HCEC 1CT (cell line): ENCODE results near the gene NFASC.

Source experiments
- DNase-seq: peaks from one replicate; pipeline ENCODE4 v3.0.0-alpha.2; 2017

NFASC gene

DNA sequence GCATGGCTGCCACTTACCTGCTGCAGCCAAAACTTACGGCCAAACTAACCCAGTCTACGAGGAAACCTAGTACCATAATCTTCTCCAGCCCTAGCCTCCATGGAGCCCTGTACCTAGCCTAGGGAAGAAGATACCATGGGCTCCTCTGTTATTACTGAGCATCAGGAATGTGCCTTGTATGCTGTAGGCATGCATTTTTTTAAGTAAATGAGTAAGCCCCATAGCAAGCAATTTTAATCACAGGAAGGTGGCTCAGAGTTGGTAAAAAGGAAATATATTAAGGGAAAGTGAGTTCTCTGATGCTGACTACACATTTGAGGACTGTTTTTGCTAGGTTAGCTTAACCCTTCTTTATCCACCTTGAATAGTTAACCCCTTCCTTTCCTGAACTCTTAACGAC, 21.2 kb downstream of the NFASC start:
- DNase-seq: peak; percentile 34

GRCh38 chr1:204894031-204894430, 23.4 kb downstream of the NFASC start:
- DNase-seq: no peak

DNA sequence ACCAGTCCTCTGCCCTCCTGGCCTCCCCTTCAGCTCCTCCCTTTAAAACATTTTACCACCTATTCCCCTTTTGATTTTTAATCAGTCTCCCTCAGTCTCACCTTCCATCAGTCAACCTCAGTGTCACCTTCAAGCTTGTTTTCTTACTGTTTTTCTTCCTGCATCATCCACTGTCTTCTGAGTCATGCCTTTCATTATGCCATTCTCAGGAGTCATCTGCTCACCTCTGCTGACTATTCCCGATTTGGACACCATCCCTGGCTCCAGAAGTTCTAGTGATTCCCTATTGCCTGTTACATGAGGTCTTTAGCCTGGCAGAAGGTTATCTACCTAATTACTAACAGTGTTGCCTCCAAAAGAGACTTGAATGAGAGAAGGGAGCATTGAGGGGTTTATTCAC, 23.9 kb downstream of the NFASC start:
- DNase-seq: no peak

DNA sequence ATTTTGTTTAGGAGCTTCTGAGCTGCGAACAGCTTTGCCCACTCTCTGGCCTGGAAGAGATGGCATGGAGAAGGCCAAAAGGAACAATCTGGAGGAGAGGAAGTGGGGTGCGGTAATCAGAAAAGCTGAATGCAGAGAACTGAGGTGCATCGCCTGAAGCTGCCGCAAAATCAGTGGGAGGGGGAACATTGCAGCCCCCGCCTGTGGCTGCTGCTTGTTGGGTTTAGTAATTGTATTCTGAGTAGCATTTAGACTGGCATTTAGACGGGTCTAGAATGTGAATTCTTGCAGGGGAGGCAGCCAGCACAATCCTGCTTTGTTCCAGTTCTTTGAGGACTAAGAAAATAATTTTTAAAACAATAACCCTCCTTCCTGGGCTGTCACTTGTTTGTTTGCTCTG, 25.4 kb downstream of the NFASC start:
- DNase-seq: no peak

- no peak for DNase-seq
These were observed 26.3 kb downstream of the NFASC start for GRCh38 chr1:204896787-204897469.

DNA sequence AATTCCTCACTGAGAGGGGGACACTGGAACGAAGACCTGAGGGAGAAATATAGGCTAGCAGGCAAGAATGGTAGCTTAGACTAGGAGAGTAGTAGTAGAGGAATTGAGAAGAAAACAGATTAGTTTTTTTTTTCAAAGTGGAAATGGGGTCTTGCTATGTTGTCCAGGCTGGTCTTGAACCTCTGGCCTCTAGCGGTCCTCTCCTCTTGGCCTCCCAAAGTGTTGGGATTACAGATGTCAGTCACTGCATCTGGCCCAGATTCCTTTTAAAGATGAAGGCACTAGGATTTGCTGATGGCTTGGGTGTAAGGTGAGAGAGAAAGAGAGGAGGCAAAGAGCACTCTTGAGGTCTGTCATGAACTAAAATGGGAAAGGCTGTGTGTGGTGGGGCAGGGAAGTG, 30.1 kb downstream of the NFASC start:
- no peak for DNase-seq

DNA sequence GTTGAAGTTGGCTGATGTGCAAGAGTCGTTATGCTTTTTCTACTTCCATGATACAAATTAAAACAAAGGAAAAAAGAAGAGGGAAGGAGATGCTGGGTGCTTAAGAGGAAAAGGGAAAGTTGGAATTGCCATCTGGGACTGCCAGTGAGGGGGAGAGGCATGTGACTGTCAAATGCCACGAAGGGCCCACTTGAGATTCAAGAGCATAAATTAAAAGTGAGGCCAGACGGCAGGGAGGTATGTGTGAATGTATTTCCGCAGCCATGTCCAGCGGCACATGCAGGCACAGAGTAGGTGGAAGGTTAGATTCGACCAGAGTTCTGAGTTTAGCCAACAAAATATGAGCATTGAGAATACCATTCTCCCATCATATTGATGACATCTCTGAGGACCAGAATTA, 32.0 kb downstream of the NFASC start:
- no peak for DNase-seq

DNA sequence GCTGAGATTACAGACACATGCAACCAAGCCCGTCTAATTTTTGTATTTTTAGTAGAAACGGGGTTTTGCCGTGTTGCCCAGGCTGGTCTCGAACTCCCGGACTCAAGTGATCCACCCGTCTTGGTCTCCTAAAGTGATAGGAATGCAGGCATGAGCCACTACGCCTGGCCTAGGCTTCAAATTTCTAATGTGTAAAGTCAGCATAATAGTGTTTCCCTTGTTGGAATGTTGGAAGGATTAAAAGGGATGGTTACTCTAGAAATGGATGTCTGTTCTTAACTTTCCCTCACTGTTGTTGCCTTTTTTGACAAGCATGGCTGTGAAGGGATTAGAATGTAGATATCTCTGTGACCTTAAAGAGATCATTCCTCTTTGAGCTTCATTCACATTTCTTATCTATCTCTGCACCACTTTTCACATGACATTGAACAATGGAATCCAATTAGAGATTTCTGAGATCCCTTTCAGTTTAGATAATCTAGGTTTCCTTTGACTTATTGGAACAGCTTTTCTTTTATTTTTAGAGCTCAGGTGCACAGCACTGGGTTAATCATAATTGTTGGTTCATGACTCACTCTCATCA, 33.7 kb downstream of the NFASC start:
- no peak for DNase-seq

- DNase-seq: no peak
These were observed 38.4 kb downstream of the NFASC start for GRCh38 chr1:204909109-204909508.

DNA sequence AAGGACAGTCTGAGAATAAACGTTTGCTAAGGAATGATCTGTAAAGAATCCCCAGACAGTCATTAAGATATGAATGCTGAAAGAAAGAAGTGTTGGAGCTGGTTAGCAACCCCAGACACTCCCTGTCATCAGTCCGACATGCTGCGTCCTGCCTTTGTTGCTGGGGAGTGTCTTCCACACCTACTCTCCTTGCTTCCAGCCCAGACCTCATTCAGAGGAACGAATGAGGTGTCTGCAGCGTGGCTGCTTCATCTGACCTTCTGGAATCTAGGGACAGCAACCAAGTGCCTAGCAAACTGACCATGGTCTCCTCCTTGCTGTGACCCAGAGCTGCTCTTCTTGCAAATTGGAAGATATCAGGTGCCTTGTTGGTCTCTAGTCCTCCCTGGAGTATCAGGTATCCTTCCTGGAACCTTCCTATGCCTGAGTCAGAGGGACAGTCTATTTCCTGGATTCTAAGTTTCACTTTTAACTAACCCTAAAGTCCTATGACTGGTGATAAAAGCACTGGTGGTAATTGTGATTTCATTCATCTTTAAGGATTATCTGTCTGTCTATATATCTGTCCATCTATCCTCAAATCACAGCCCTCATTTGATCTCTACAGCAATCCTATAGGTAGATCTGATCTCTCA, 45.3 kb downstream of the NFASC start:
- no peak for DNase-seq

- DNase-seq: no peak
These were observed 47.1 kb downstream of the NFASC start for GRCh38 chr1:204917802-204918201.

GRCh38 chr1:204920511-204920910, 49.8 kb downstream of the NFASC start:
- DNase-seq: no peak

DNA sequence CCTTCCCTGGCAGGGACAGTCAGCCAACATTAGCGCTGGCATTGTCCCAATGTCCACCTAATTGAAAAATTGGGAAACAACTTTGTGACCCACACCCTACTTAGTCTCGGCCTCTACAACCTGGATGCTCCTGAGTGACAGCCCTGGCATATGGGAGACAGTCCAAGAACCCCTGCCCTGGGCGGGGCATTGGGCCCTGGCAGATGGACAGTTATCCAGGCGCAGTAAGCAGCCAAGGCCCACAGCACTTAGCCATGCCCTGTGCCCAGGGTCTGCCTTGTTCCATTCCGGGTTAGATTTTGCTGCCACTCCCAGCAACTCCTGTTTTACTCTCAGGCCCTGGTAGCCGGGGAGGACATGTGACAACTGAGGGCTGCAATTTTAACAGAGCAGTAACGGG, 50.3 kb downstream of the NFASC start:
- DNase-seq: no peak

- no peak for DNase-seq
These were observed 51.3 kb downstream of the NFASC start for GRCh38 chr1:204921855-204922516.

DNA sequence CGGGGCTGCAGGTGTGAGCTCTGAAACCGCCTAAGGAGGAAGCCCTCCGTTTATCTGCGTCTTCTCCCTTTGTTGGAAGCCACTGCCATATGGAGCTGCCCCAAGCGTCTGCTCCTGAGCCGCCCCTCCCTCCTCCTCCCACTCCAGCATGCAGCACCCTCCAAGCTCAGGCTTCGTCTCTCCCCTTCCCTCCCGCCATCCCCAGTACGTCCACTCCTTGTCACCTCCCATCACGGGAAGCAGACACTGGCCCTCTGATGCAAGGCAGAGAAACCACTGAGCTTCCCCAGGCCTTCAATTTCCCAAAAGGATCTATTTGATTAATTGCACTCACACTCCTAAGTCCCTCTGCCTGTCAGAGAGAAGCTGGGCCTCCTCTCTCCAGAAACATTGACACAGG, 52.5 kb downstream of the NFASC start:
- DNase-seq: no peak

DNA sequence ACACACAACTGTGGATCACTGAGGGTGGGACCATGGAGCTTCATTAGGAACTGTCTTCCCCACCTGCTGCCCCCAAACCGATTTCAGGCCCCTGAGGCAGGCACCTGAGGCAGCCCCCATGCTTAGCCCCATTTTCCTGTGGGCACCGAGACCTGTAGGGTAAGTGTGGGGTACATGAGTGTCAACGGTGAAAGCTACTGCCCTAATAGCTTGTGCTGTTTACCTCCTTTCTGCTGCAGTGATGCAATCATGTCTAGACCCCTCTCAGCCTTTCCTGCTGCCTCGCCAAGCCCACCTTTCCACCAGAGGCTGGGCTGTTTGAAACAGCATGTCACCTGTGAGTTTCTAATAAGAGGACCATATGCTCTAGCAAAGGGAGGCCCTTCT, 53.0 kb downstream of the NFASC start:
- DNase-seq: no peak

GRCh38 chr1:204924013-204924759, 53.5 kb downstream of the NFASC start:
- peak; percentile 10 for DNase-seq

GRCh38 chr1:204925701-204926100, 55.0 kb downstream of the NFASC start:
- no peak for DNase-seq

DNA sequence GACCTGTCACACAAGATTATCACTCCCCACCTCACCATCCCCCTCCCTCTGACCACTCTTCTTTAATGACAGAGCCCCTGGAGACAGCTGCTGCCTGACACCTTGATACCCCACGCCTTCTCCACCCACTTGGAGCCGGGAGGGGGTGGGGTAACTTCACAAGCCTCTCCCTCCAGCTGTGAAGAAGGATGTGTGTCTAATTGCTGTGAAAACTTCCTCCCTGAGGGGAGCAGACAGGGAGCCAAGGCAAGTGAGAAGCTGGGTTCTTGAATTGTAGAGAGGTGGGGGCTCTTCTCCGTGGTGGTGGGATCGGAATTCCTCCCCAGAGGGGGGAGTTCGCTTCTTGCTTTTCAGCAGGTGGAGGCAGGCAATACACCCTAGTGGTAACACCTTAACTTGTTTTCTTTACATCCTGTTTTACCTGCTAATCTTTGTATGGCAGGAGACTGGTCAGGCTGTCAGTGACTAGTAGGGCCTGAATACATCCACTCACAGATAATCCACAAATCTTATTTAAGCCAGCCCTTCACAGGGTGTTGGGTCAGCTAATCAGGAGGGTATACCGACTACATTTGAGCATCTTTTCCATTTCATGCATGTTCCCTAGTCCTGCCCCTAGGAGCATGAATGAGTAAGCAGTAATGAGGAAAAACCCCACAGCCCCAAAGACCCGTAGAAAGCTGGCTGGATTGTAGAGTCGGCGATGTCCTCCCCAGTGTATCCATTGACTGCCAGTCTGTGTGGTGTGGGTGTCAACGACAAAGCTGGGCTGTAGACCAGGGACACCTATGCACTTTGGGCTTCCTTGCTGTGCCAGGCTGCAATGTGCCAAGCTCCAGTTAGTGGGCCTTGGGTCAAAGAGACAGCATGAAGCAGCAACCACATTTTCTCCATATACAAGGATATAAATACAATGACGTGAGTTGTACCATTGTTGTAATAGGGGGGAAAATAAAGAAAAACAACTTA, 57.3 kb downstream of the NFASC start:
- no peak for DNase-seq

DNA sequence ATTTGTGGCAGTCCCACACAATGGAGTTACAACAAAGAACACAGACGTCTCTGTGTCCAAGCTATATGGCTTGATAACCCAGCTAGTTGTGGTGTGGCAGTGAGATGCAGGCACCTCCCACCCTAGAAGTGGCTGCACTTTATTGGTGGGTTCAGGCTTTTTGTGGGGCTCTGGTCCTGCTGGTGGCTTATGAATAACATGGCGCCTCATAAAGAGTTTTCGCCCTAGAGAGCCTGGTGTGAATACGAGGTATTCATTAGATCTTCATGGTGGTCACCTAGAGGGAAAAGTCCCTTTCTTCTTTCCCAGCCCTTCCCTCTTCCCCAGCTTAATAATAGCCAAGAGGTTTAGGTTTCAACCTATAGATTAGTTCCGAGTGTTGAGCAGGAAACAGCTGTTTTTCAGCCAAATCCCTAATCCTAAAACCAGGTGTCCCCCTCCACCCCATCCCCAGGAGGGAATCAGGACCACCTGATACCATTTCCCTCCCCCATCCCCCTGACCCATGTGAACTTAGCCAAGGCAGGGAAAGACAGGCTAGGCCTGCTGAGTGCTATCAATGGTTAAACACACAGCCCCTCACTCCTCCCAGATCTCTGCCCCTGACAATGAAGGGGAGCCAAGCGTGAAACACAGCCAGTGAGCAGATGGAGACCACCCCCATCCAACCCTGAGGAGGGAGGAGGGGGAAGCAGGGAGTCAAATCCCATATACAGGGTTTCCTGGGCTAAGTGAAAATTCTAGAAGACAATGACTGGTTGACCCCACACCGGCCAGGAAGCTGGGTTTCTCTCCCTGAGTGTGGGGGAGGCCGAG, 58.2 kb downstream of the NFASC start:
- no peak for DNase-seq

- DNase-seq: no peak
These were observed 59.0 kb downstream of the NFASC start for GRCh38 chr1:204929487-204930154.
